ENCODE data around the gene OR2A25.

The OR2A25 gene

DNA sequence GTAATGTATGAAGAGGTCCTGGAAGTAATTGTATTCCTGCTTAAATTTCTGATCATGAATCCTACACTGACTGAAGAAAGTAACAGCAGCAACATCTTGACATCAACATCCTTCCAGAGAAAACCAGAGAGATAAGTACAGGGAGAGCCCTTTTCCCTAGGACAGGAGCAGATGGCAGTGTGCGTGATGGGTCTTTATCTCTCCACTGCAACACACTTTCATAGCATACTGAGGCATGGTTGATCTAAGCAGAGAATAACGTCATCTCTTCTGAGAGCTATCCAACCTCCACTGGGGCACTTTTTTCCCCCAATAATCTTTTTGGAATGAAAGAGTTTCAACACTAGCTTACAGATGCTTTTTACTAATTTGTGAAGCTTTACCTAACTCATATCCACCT, 342 bp downstream of the OR2A25 start:
- no peak for DNase-seq (ENCODE audit: extremely low read depth, low read depth)
- TF ChIP-seq, protein P1, sequence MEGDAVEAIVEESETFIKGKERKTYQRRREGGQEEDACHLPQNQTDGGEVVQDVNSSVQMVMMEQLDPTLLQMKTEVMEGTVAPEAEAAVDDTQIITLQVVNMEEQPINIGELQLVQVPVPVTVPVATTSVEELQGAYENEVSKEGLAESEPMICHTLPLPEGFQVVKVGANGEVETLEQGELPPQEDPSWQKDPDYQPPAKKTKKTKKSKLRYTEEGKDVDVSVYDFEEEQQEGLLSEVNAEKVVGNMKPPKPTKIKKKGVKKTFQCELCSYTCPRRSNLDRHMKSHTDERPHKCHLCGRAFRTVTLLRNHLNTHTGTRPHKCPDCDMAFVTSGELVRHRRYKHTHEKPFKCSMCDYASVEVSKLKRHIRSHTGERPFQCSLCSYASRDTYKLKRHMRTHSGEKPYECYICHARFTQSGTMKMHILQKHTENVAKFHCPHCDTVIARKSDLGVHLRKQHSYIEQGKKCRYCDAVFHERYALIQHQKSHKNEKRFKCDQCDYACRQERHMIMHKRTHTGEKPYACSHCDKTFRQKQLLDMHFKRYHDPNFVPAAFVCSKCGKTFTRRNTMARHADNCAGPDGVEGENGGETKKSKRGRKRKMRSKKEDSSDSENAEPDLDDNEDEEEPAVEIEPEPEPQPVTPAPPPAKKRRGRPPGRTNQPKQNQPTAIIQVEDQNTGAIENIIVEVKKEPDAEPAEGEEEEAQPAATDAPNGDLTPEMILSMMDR (IDR thresholded peaks at IDR 0.05; ENCODE audit: low read depth, low read length), result no peak

DNA sequence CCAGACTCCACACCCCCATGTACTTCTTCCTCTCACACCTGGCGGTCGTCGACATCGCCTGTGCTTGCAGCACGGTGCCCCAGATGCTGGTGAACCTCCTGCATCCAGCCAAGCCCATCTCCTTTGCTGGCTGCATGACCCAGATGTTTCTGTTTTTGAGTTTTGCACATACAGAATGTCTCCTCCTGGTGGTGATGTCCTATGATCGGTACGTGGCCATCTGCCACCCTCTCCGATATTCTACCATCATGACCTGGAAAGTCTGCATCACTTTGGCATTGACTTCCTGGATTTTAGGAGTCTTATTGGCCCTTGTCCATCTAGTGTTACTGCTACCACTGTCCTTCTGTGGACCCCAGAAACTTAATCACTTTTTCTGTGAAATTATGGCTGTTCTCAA, 4.8 kb downstream of the OR2A25 start:
- TF ChIP-seq, protein P1 (IDR thresholded peaks at IDR 0.05; ENCODE audit: low read depth, low read length), result no peak
- DNase-seq (ENCODE audit: extremely low read depth, low read depth), result no peak

DNA sequence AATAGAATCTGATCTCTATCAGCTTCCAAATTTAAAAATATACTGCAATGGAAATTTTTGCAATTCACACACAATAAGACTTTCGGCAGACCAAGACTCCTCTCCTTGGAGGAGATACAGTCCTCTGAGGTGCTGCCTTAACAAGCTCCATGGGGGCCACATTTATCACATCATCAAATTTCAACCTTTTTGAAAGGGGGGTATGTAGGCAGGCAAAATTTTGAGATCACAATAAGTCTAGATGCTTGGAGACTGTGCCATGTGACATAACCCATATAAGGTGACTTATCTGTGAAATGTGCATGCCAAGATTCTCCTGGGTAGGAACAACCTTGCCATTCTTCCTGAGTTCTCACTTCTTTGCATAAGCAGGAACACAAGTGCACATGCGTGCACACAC, 16.4 kb downstream of the OR2A25 start, which contains the start of gene OR2A12:
Gene OR2A12 (plus strand): TSS at position 301 of the 400 bp plus-strand sequence. CDS start 8,830 bp downstream, outside the sequence.
- TF ChIP-seq, protein P1 (IDR thresholded peaks at IDR 0.05; ENCODE audit: low read depth, low read length), result no peak
- DNase-seq (ENCODE audit: extremely low read depth, low read depth), result no peak

DNA sequence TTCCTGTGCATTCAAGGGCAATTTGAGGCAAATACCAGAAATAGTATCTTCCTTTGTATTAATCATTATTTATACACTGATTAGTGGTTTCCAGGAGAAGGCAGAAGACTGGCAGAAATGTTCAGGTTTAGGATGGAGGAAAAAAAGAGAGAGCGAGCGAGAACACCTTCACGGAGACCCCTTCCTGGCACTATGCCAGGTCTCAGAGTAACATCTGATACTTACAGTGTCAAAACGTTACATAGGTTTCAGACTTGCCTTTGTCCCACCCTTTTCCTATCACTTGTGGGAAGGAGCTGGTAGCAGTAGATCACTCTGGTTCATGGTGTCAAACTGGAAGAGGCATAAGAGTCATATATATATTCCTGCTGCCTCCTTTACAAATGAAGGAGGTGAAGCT, 17.1 kb downstream of the OR2A25 start:
- DNase-seq (ENCODE audit: extremely low read depth, low read depth), result no peak
- TF ChIP-seq, protein P1 (IDR thresholded peaks at IDR 0.05; ENCODE audit: low read depth, low read length), result no peak

DNA sequence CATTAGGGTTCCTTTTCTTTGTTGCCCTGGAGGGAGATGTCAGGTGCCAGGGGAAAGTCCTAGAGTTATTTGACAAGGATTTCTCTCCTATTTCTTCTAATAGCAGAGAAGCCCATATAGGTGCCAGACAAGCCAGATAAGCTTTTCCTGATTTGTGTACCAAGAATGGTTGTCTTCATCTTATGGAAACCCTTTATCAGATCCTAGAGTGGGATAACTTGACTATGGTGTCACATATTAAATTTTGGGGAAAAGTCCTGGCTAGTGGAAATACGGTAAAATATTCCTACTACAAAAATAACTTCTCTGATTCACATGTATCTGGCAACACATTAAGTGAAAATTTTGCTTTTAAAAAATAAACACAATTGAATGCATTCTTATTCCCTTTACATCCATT, 17.6 kb downstream of the OR2A25 start:
- TF ChIP-seq, protein P1 (IDR thresholded peaks at IDR 0.05; ENCODE audit: low read depth, low read length), result no peak
- no peak for DNase-seq (ENCODE audit: extremely low read depth, low read depth)

DNA sequence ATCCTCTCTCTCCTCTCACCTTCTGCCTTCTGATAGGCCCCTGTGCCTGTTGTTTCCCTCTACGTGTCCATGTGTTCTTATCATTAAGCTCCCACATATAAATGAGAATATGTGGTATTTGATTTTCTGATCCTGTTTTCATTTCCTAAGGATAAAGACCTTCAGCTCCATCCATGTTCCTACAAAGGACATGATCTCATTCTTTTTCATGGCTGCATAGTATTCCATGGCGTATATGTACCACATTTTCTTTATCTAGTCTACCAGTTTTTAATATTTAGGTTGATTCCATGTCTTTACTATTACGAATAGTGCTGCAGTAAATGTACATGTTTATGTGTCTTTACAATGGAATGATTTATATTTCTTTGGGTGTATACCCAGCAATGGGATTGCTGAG, 21.1 kb downstream of the OR2A25 start:
- DNase-seq (ENCODE audit: extremely low read depth, low read depth), result no peak
- TF ChIP-seq, protein P1 (IDR thresholded peaks at IDR 0.05; ENCODE audit: low read depth, low read length), result no peak

DNA sequence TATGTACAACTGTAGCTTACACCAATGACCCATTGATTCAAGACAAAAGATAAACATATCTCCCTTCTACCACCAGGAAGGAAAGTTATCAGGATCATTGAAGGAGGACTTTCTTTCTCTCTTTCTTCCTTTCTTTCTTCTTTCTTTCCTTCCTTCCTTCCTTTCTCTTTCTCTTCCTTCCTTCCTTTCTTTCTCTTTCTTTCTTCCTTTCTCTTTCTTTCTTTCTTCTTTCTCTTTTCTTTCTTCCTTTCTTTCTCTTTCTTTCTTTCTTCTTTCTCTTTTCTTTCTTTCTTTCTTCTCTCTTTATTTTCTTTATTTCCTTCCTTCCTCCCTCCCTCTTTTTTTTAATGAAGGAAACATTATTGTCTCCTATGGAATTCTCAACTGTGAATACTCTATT, 29.2 kb downstream of the OR2A25 start:
- TF ChIP-seq, protein P1 (IDR thresholded peaks at IDR 0.05; ENCODE audit: low read depth, low read length), result no peak

More for the DNA sequence above, 29.2 kb downstream of the OR2A25 start:
- no peak for DNase-seq (ENCODE audit: extremely low read depth, low read depth)
